ENCODE measurements around the gene TULP4.
"Not testable (repeated sequence)": the region's sequence is repeated elsewhere in the genome, so short reads cannot be mapped to it uniquely, and the experiment has no call there.

Gene TULP4

GRCh38 chr6:158293122-158293521 is 19.1 kb upstream of the TULP4 start:
- Histone ChIP-seq H3K4me3 (ENCODE audit: low read length in 2 of 2) (no peak overlapping the region), H3K9me3 (ENCODE audit: control insufficient read depth in 2 of 2, low read length in 2 of 2) (no peaks in the 10 kb centered on the region), H3K9ac (ENCODE audit: low read depth in 1 of 2, low read length in 2 of 2) (no peak overlapping the region), H3K4me1 (ENCODE audit: control insufficient read depth in 2 of 2, insufficient read depth in 2 of 2, low read length in 2 of 2) (no peaks in the 10 kb centered on the region), H3K27me3 (ENCODE audit: control insufficient read depth in 2 of 2, insufficient read depth in 2 of 2, low read length in 2 of 2) (no peaks in the 10 kb centered on the region), H3K36me3 (ENCODE audit: control insufficient read depth in 2 of 2, insufficient read depth in 2 of 2, low read length in 2 of 2) (no peaks in the 10 kb centered on the region), H3K27ac (ENCODE audit: low read depth in 2 of 2, low read length in 2 of 2) (no peak overlapping the region)

- not testable (repeated sequence) for H3K36me3 ChIP-seq (ENCODE audit: control insufficient read depth in 2 of 2, insufficient read depth in 2 of 2, low read length in 2 of 2); H3K9ac ChIP-seq (ENCODE audit: low read depth in 1 of 2, low read length in 2 of 2); H3K4me1 ChIP-seq (ENCODE audit: control insufficient read depth in 2 of 2, insufficient read depth in 2 of 2, low read length in 2 of 2); H3K4me3 ChIP-seq (ENCODE audit: low read length in 2 of 2); H3K9me3 ChIP-seq (ENCODE audit: control insufficient read depth in 2 of 2, low read length in 2 of 2); H3K27me3 ChIP-seq (ENCODE audit: control insufficient read depth in 2 of 2, insufficient read depth in 2 of 2, low read length in 2 of 2); H3K27ac ChIP-seq (ENCODE audit: low read depth in 2 of 2, low read length in 2 of 2)
Measured at GRCh38 chr6:158295976-158296853, 16.1 kb upstream of the TULP4 start.

GRCh38 chr6:158296854-158297324 is 15.4 kb upstream of the TULP4 start:
- H3K9ac ChIP-seq (ENCODE audit: low read depth in 1 of 2, low read length in 2 of 2); H3K36me3 ChIP-seq (ENCODE audit: control insufficient read depth in 2 of 2, insufficient read depth in 2 of 2, low read length in 2 of 2); H3K9me3 ChIP-seq (ENCODE audit: control insufficient read depth in 2 of 2, low read length in 2 of 2); H3K27ac ChIP-seq (ENCODE audit: low read depth in 2 of 2, low read length in 2 of 2); H3K4me1 ChIP-seq (ENCODE audit: control insufficient read depth in 2 of 2, insufficient read depth in 2 of 2, low read length in 2 of 2); H3K27me3 ChIP-seq (ENCODE audit: control insufficient read depth in 2 of 2, insufficient read depth in 2 of 2, low read length in 2 of 2); H3K4me3 ChIP-seq (ENCODE audit: low read length in 2 of 2): not testable (repeated sequence)

- H3K4me3 ChIP-seq (ENCODE audit: low read length in 2 of 2); H3K27me3 ChIP-seq (ENCODE audit: control insufficient read depth in 2 of 2, insufficient read depth in 2 of 2, low read length in 2 of 2); H3K36me3 ChIP-seq (ENCODE audit: control insufficient read depth in 2 of 2, insufficient read depth in 2 of 2, low read length in 2 of 2); H3K4me1 ChIP-seq (ENCODE audit: control insufficient read depth in 2 of 2, insufficient read depth in 2 of 2, low read length in 2 of 2); H3K9me3 ChIP-seq (ENCODE audit: control insufficient read depth in 2 of 2, low read length in 2 of 2); H3K9ac ChIP-seq (ENCODE audit: low read depth in 1 of 2, low read length in 2 of 2); H3K27ac ChIP-seq (ENCODE audit: low read depth in 2 of 2, low read length in 2 of 2): not testable (repeated sequence)
Measured at GRCh38 chr6:158297657-158298056, 14.6 kb upstream of the TULP4 start.

- H3K27ac ChIP-seq (ENCODE audit: low read depth in 2 of 2, low read length in 2 of 2); H3K4me3 ChIP-seq (ENCODE audit: low read length in 2 of 2); H3K9me3 ChIP-seq (ENCODE audit: control insufficient read depth in 2 of 2, low read length in 2 of 2); H3K27me3 ChIP-seq (ENCODE audit: control insufficient read depth in 2 of 2, insufficient read depth in 2 of 2, low read length in 2 of 2); H3K4me1 ChIP-seq (ENCODE audit: control insufficient read depth in 2 of 2, insufficient read depth in 2 of 2, low read length in 2 of 2); H3K36me3 ChIP-seq (ENCODE audit: control insufficient read depth in 2 of 2, insufficient read depth in 2 of 2, low read length in 2 of 2); H3K9ac ChIP-seq (ENCODE audit: low read depth in 1 of 2, low read length in 2 of 2): not testable (repeated sequence)
Measured at GRCh38 chr6:158300306-158301143, 11.7 kb upstream of the TULP4 start.

- not testable (repeated sequence) for H3K9me3 ChIP-seq (ENCODE audit: control insufficient read depth in 2 of 2, low read length in 2 of 2); H3K27ac ChIP-seq (ENCODE audit: low read depth in 2 of 2, low read length in 2 of 2); H3K4me1 ChIP-seq (ENCODE audit: control insufficient read depth in 2 of 2, insufficient read depth in 2 of 2, low read length in 2 of 2); H3K9ac ChIP-seq (ENCODE audit: low read depth in 1 of 2, low read length in 2 of 2); H3K36me3 ChIP-seq (ENCODE audit: control insufficient read depth in 2 of 2, insufficient read depth in 2 of 2, low read length in 2 of 2); H3K27me3 ChIP-seq (ENCODE audit: control insufficient read depth in 2 of 2, insufficient read depth in 2 of 2, low read length in 2 of 2); H3K4me3 ChIP-seq (ENCODE audit: low read length in 2 of 2)
Measured at GRCh38 chr6:158301561-158301960, 10.7 kb upstream of the TULP4 start.

- H3K27ac ChIP-seq (ENCODE audit: low read depth in 2 of 2, low read length in 2 of 2); H3K4me1 ChIP-seq (ENCODE audit: control insufficient read depth in 2 of 2, insufficient read depth in 2 of 2, low read length in 2 of 2); H3K9me3 ChIP-seq (ENCODE audit: control insufficient read depth in 2 of 2, low read length in 2 of 2); H3K27me3 ChIP-seq (ENCODE audit: control insufficient read depth in 2 of 2, insufficient read depth in 2 of 2, low read length in 2 of 2); H3K36me3 ChIP-seq (ENCODE audit: control insufficient read depth in 2 of 2, insufficient read depth in 2 of 2, low read length in 2 of 2); H3K9ac ChIP-seq (ENCODE audit: low read depth in 1 of 2, low read length in 2 of 2); H3K4me3 ChIP-seq (ENCODE audit: low read length in 2 of 2): not testable (repeated sequence)
Measured at GRCh38 chr6:158302195-158302796, 10.0 kb upstream of the TULP4 start.

GRCh38 chr6:158303210-158303731 is 9.0 kb upstream of the TULP4 start:
- Histone ChIP-seq H3K4me3 (ENCODE audit: low read length in 2 of 2) (no peak overlapping the region), H3K36me3 (ENCODE audit: control insufficient read depth in 2 of 2, insufficient read depth in 2 of 2, low read length in 2 of 2) (peaks cover 0 to 2% of the 10 kb centered on the region in 2 donors), H3K27ac (ENCODE audit: low read depth in 2 of 2, low read length in 2 of 2) (no peak overlapping the region), H3K9me3 (ENCODE audit: control insufficient read depth in 2 of 2, low read length in 2 of 2) (no peaks in the 10 kb centered on the region), H3K27me3 (ENCODE audit: control insufficient read depth in 2 of 2, insufficient read depth in 2 of 2, low read length in 2 of 2) (no peaks in the 10 kb centered on the region), H3K4me1 (ENCODE audit: control insufficient read depth in 2 of 2, insufficient read depth in 2 of 2, low read length in 2 of 2) (no peaks in the 10 kb centered on the region), H3K9ac (ENCODE audit: low read depth in 1 of 2, low read length in 2 of 2) (no peak overlapping the region)

GRCh38 chr6:158304254-158304653 is 8.0 kb upstream of the TULP4 start:
- Histone ChIP-seq H3K4me3 (ENCODE audit: low read length in 2 of 2) (no peak overlapping the region), H3K4me1 (ENCODE audit: control insufficient read depth in 2 of 2, insufficient read depth in 2 of 2, low read length in 2 of 2) (no peaks in the 10 kb centered on the region), H3K9me3 (ENCODE audit: control insufficient read depth in 2 of 2, low read length in 2 of 2) (no peaks in the 10 kb centered on the region), H3K27ac (ENCODE audit: low read depth in 2 of 2, low read length in 2 of 2) (no peak overlapping the region), H3K9ac (ENCODE audit: low read depth in 1 of 2, low read length in 2 of 2) (no peak overlapping the region), H3K27me3 (ENCODE audit: control insufficient read depth in 2 of 2, insufficient read depth in 2 of 2, low read length in 2 of 2) (no peaks in the 10 kb centered on the region), H3K36me3 (ENCODE audit: control insufficient read depth in 2 of 2, insufficient read depth in 2 of 2, low read length in 2 of 2) (peaks cover 0 to 2% of the 10 kb centered on the region in 2 donors)

- H3K27me3 ChIP-seq (ENCODE audit: control insufficient read depth in 2 of 2, insufficient read depth in 2 of 2, low read length in 2 of 2) = no peaks in the 10 kb centered on the region
- H3K9ac ChIP-seq (ENCODE audit: low read depth in 1 of 2, low read length in 2 of 2) = no peak overlapping the region
- H3K27ac ChIP-seq (ENCODE audit: low read depth in 2 of 2, low read length in 2 of 2) = no peak overlapping the region
Measured at GRCh38 chr6:158309814-158310213, 2.5 kb upstream of the TULP4 start.

More at GRCh38 chr6:158309814-158310213, 2.5 kb upstream of the TULP4 start:
- H3K4me3 ChIP-seq (ENCODE audit: low read length in 2 of 2) = no peak overlapping the region
- H3K4me1 ChIP-seq (ENCODE audit: control insufficient read depth in 2 of 2, insufficient read depth in 2 of 2, low read length in 2 of 2) = no peaks in the 10 kb centered on the region
- H3K9me3 ChIP-seq (ENCODE audit: control insufficient read depth in 2 of 2, low read length in 2 of 2) = no peaks in the 10 kb centered on the region
- H3K36me3 ChIP-seq (ENCODE audit: control insufficient read depth in 2 of 2, insufficient read depth in 2 of 2, low read length in 2 of 2) = peaks cover 0 to 9% of the 10 kb centered on the region in 2 donors
